HEK293 (cell line): ENCODE data around the gene AFF3.

Experiments used
- CTCF ChIA-PET: fragments of 350-600 bp; formaldehyde crosslinking; extraction: SDS; loops from one replicate; lab custom pipeline; 2021; ENCODE audit warnings: antibody characterized with exemption; lab: Yijun Ruan, JAX
- POLR2A ChIA-PET: fragments of 300-600 bp; formaldehyde crosslinking; extraction: SDS; loops from one replicate; lab custom pipeline; 2020; ENCODE audit warnings: antibody characterized with exemption, inconsistent platforms; lab: Yijun Ruan, JAX
- H3K27ac ChIP-seq: fragments of 200-500 bp; sonication (Bioruptor generic); 2 replicates; pipeline ENCODE4 v1.5.1; 2014; ENCODE audit warnings: low read depth, low read length, control low read depth, inconsistent platforms; ENCODE audit errors: extremely low read depth
- H3K36me3 ChIP-seq, 2 experiments: fragments of 200-500 bp in 1 of 2; sonication (Bioruptor generic) in 1 of 2; 1 replicate in 1 of 2; 2 replicates in 1 of 2; pipeline ENCODE4 v1.5.1; 2014 to 2017; ENCODE audit warnings: inconsistent platforms in 2 of 2, low read length in 2 of 2; ENCODE audit not compliant: control insufficient read depth in 2 of 2, insufficient read depth in 1 of 2
- H3K4me1 ChIP-seq: fragments of 200-500 bp; sonication (Bioruptor generic); 2 replicates; pipeline ENCODE4 v1.5.1; 2014; ENCODE audit warnings: mild to moderate bottlenecking, low read length, inconsistent platforms; ENCODE audit not compliant: control insufficient read depth, insufficient read depth
- H3K4me3 ChIP-seq: 2 replicates; pipeline ENCODE4 v1.5.1; 2011; ENCODE audit warnings: low read depth, mild to moderate bottlenecking, control low read depth, low read length, moderate library complexity
- H3K9me3 ChIP-seq: fragments of 200-500 bp; sonication (Bioruptor generic); 2 replicates; pipeline ENCODE4 v1.5.1; 2014; ENCODE audit warnings: low read depth, low read length, inconsistent platforms; ENCODE audit not compliant: control insufficient read depth, insufficient read depth
- GLI4 ChIP-seq: fragments of 450-650 bp; formaldehyde crosslinking; IDR thresholded peaks from 2 replicates; pipeline ENCODE4 v1.5.1; 2016; ENCODE audit warnings: missing biosample characterization, missing genetic modification characterization
- HOXC10 ChIP-seq: sonication (generic); formaldehyde crosslinking; IDR thresholded peaks from 2 replicates; pipeline ENCODE4 v1.8.1; 2023; ENCODE audit warnings: mild to moderate bottlenecking, missing genetic modification reagents
- IKZF3 ChIP-seq: fragments of 450-650 bp; IDR thresholded peaks from 2 replicates; pipeline ENCODE4 v1.5.0; 2018; ENCODE audit warnings: missing biosample characterization, mild to moderate bottlenecking, missing genetic modification characterization, moderate library complexity
- KLF9 ChIP-seq: fragments of 450-650 bp; formaldehyde crosslinking; IDR thresholded peaks from 2 replicates; pipeline ENCODE4 v1.5.1; 2016; ENCODE audit warnings: missing biosample characterization, missing genetic modification characterization, low read depth
- MEIS1 ChIP-seq: sonication (generic); formaldehyde crosslinking; IDR thresholded peaks from 2 replicates; pipeline ENCODE4 v1.8.1; 2022; ENCODE audit warnings: missing genetic modification reagents, mild to moderate bottlenecking, borderline replicate concordance
- OSR2 ChIP-seq: fragments of 450-650 bp; formaldehyde crosslinking; IDR thresholded peaks from 2 replicates; pipeline ENCODE4 v1.5.1; 2016; ENCODE audit warnings: missing biosample characterization, missing genetic modification characterization
- ZBTB8A ChIP-seq: fragments of 450-650 bp; formaldehyde crosslinking; IDR thresholded peaks from 2 replicates; pipeline ENCODE4 v1.5.1; 2016; ENCODE audit warnings: missing biosample characterization, missing genetic modification characterization
- ZFHX2 ChIP-seq: fragments of 450-650 bp; formaldehyde crosslinking; conservative IDR thresholded peaks from 2 replicates; pipeline ENCODE4 v1.5.1; 2016; ENCODE audit warnings: missing biosample characterization, missing genetic modification characterization
- ZNF133 ChIP-seq: fragments of 450-650 bp; formaldehyde crosslinking; IDR thresholded peaks from 2 replicates; pipeline ENCODE4 v1.5.1; 2016; ENCODE audit warnings: missing biosample characterization, missing genetic modification characterization
- ZNF146 ChIP-seq: fragments of 450-650 bp; formaldehyde crosslinking; IDR thresholded peaks from 2 replicates; pipeline ENCODE4 v1.5.1; 2016; ENCODE audit warnings: missing biosample characterization, missing genetic modification characterization
- ZNF202 ChIP-seq: fragments of 450-650 bp; formaldehyde crosslinking; IDR thresholded peaks from 2 replicates; pipeline ENCODE4 v1.5.1; 2016; ENCODE audit warnings: missing biosample characterization, missing genetic modification characterization, borderline replicate concordance
- ZNF223 ChIP-seq: fragments of 450-650 bp; formaldehyde crosslinking; IDR thresholded peaks from 2 replicates; pipeline ENCODE4 v1.5.1; 2016; ENCODE audit warnings: missing biosample characterization, missing genetic modification characterization
- ZNF391 ChIP-seq: fragments of 450-650 bp; formaldehyde crosslinking; IDR thresholded peaks from 2 replicates; pipeline ENCODE4 v1.5.1; 2016; ENCODE audit warnings: low read depth, missing biosample characterization, missing genetic modification characterization, borderline replicate concordance
- ZNF416 ChIP-seq: fragments of 450-650 bp; formaldehyde crosslinking; IDR thresholded peaks from 2 replicates; pipeline ENCODE4 v1.5.1; 2016; ENCODE audit warnings: missing biosample characterization, missing genetic modification characterization
- ZNF423 ChIP-seq: fragments of 450-650 bp; formaldehyde crosslinking; IDR thresholded peaks from 2 replicates; pipeline ENCODE4 v1.5.1; 2016; ENCODE audit warnings: missing biosample characterization, missing genetic modification characterization
- ZNF48 ChIP-seq: fragments of 450-650 bp; formaldehyde crosslinking; IDR thresholded peaks from 2 replicates; pipeline ENCODE4 v1.5.1; 2016; ENCODE audit warnings: missing biosample characterization, missing genetic modification characterization
- ZNF510 ChIP-seq: fragments of 450-650 bp; formaldehyde crosslinking; IDR thresholded peaks from 2 replicates; pipeline ENCODE4 v1.5.1; 2018; ENCODE audit warnings: mild to moderate bottlenecking, missing genetic modification characterization, missing biosample characterization; ENCODE audit not compliant: insufficient replicate concordance
- ZNF530 ChIP-seq: fragments of 450-650 bp; formaldehyde crosslinking; IDR thresholded peaks from 2 replicates; pipeline ENCODE4 v1.5.1; 2016; ENCODE audit warnings: low read depth, missing biosample characterization, missing genetic modification characterization
- ZNF621 ChIP-seq: fragments of 450-650 bp; formaldehyde crosslinking; IDR thresholded peaks from 2 replicates; pipeline ENCODE4 v1.5.1; 2017; ENCODE audit warnings: missing biosample characterization, missing genetic modification characterization
- ZNF626 ChIP-seq: fragments of 450-650 bp; sonication (Bioruptor Pico); formaldehyde crosslinking; IDR thresholded peaks from 2 replicates; pipeline ENCODE4 v1.5.1; 2018; ENCODE audit warnings: missing biosample characterization, missing genetic modification characterization, inconsistent platforms
- ZNF768 ChIP-seq: fragments of 450-650 bp; formaldehyde crosslinking; IDR thresholded peaks from 2 replicates; pipeline ENCODE4 v1.5.1; 2018; ENCODE audit warnings: missing biosample characterization, mild to moderate bottlenecking, missing genetic modification characterization
- ZNF776 ChIP-seq: fragments of 450-650 bp; formaldehyde crosslinking; IDR thresholded peaks from 2 replicates; pipeline ENCODE4 v1.5.0; 2017; ENCODE audit warnings: missing biosample characterization, missing genetic modification characterization, borderline replicate concordance
- ZNF791 ChIP-seq: fragments of 450-650 bp; formaldehyde crosslinking; IDR thresholded peaks from 2 replicates; pipeline ENCODE4 v1.5.1; 2016; ENCODE audit warnings: missing biosample characterization, missing genetic modification characterization
- TF ChIP-seq, protein P1 (sequence below): fragments of 450-650 bp; formaldehyde crosslinking; IDR thresholded peaks from 2 replicates; pipeline ENCODE4 v1.5.1; 2016; ENCODE audit warnings: missing biosample characterization, missing genetic modification characterization
- TF ChIP-seq, protein P2 (sequence below): fragments of 450-650 bp; formaldehyde crosslinking; IDR thresholded peaks from 2 replicates; pipeline ENCODE4 v1.5.1; 2017; ENCODE audit warnings: missing biosample characterization, missing genetic modification characterization

AFF3 gene

DNA sequence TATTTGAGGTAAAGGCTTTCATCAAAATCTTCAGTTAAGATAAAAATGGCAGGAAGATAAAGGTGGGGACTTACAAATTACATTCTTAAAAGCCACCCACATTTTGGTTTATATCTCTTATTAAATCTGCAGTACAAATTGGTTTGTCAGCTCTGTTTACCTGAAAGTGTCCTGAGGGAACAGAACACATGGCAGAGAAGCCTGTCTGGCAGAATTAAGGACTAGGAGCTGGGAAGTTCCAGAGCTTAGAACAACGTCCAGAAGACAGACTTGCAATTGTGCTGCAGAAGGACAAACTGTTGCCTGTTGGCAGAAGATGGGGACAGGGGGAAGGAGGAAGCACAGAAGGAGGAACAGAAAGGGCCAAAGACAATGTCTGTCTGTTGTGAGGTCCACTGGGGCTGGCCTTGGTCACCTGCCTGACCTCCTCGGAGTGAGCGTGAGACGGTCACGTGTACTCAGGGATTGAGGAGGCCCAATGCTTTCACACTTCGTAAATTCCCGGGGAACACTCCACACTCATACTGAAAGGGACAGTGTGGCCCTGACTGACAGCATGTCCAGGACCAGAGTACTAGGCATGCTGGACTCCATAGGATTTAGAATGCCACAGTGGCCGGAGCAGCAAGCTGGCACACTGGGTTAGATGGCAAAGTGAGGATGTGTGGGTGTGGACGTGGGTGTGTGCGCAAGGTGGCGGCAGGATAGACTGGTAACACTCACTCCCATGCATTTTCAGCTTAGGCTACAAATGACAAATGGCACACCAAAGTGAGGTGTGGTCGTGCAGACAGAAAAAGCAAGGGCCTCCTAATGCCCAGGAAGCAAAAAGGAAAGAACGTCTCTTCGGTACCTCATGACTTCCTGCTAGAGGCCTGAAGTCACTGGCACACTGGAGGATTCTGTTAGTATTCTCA, 441.6 kb downstream of the AFF3 start:
- no peaks in the 10 kb centered on the region for H3K36me3 ChIP-seq
- no peaks in the 10 kb centered on the region for H3K9me3 ChIP-seq
- no peak overlapping the region for H3K27ac ChIP-seq
- TF ChIP-seq ZNF48 (tag by site-specific recombination) (no peak), ZFHX2 (0 out of 2 replicates have a peak, but pooled peaks have one; percentile 18)
- no peaks in the 10 kb centered on the region for H3K4me1 ChIP-seq
- POLR2A ChIA-PET: no interaction called here
- CTCF ChIA-PET: interaction anchor here (0.7 kb wide), 2 partner anchors 16 to 24 kb away, joined by 3 to 4 read pairs; no protein-coding TSS in a partner anchor
- H3K4me3 ChIP-seq: no peak overlapping the region

DNA sequence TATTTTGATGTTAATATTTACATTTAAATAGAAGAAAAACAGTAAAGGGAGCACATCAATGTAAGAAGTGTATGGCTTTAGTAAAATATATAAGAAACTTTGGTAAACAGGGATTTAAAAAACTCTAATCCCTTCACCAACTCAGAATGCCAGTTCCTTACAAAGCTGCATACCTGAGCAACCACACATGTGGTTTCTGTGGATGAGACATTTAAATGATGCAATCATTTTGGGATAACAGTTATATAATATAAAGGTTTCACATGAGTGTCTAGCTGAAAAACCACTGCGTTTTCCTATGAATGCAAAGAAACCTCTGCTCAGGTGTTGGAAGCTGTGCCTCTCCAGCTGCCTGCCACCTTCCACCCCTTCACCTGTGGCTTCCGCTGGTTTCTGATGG, 443.5 kb downstream of the AFF3 start:
- H3K36me3 ChIP-seq: no peaks in the 10 kb centered on the region
- H3K4me1 ChIP-seq: no peaks in the 10 kb centered on the region
- TF ChIP-seq ZNF391 (tag by site-specific recombination) (no peak), IKZF3 (tag by site-specific recombination) (no peak), GLI4 (tag by site-specific recombination) (no peak), ZNF768 (tag by site-specific recombination) (no peak), OSR2 (tag by site-specific recombination) (no peak), ZBTB8A (tag by site-specific recombination) (no peak)
- TF ChIP-seq, protein P1, sequence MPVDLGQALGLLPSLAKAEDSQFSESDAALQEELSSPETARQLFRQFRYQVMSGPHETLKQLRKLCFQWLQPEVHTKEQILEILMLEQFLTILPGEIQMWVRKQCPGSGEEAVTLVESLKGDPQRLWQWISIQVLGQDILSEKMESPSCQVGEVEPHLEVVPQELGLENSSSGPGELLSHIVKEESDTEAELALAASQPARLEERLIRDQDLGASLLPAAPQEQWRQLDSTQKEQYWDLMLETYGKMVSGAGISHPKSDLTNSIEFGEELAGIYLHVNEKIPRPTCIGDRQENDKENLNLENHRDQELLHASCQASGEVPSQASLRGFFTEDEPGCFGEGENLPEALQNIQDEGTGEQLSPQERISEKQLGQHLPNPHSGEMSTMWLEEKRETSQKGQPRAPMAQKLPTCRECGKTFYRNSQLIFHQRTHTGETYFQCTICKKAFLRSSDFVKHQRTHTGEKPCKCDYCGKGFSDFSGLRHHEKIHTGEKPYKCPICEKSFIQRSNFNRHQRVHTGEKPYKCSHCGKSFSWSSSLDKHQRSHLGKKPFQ (tag by site-specific recombination): no peak
- TF ChIP-seq, protein P2, sequence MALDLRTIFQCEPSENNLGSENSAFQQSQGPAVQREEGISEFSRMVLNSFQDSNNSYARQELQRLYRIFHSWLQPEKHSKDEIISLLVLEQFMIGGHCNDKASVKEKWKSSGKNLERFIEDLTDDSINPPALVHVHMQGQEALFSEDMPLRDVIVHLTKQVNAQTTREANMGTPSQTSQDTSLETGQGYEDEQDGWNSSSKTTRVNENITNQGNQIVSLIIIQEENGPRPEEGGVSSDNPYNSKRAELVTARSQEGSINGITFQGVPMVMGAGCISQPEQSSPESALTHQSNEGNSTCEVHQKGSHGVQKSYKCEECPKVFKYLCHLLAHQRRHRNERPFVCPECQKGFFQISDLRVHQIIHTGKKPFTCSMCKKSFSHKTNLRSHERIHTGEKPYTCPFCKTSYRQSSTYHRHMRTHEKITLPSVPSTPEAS (tag by site-specific recombination): no peak
- no peak overlapping the region for H3K27ac ChIP-seq
- H3K4me3 ChIP-seq: no peak overlapping the region
- no peaks in the 10 kb centered on the region for H3K9me3 ChIP-seq
- ChIA-PET POLR2A (no interaction called here), CTCF (no interaction called here)

DNA sequence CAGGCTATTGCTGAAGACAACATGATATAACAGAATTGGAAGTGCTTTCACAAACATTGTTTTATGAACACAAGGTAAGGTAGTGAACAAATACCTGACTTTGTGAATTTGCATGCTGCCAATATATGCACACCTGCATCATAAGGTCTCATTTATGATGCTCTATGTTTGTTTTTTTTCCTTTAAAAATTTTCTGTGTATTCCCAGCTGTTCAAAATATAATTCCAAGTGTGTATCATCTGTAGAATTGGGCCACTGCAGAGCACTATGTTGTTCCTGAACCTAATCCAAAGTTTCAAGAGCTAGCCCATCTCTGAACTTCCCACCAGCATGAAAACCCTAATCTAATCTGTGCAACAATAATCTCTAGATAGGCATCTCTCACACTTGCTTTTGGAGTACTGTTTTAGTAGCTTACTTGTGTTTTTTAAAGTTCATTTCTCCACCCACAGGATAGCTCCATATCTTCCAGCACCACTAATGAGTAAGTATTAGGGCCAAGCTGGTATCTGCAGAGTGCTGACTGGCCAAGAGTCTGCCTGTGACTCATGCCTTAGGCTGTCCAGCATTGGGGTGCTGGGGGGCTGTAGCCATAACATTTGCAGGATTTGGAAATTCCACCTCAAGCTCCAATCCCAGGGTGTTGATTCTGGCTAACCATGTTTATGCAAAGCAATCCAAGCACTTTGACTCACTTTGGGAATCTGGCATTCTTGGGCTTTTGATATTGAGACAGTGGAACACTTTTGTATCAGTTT, 444.4 kb downstream of the AFF3 start:
- ChIA-PET POLR2A (no interaction called here), CTCF (interaction anchor here (1.4 kb wide), 1 partner anchor 139 kb away, joined by 3 read pairs; no protein-coding TSS in a partner anchor)
- no peaks in the 10 kb centered on the region for H3K36me3 ChIP-seq
- no peak overlapping the region for H3K4me3 ChIP-seq
- H3K4me1 ChIP-seq: no peaks in the 10 kb centered on the region
- no peaks in the 10 kb centered on the region for H3K9me3 ChIP-seq
- H3K27ac ChIP-seq: no peak overlapping the region
- TF ChIP-seq ZNF423 (tag by site-specific recombination) (no peak), ZNF223 (tag by site-specific recombination) (no peak), ZNF416 (no peak), ZNF776 (tag by site-specific recombination) (no peak), MEIS1 (CRISPR knock-in tag) (no peak), ZNF530 (no peak), ZNF202 (tag by site-specific recombination) (no peak), ZNF621 (tag by site-specific recombination) (no peak), ZNF626 (tag by site-specific recombination) (no peak), HOXC10 (CRISPR knock-in tag) (no peak), KLF9 (tag by site-specific recombination) (no peak), ZNF791 (tag by site-specific recombination) (no peak), ZNF510 (tag by site-specific recombination) (no peak), ZNF133 (tag by site-specific recombination) (no peak), ZNF146 (tag by site-specific recombination) (no peak)
- TF ChIP-seq, protein P1 (tag by site-specific recombination): no peak
